ENCODE measurements around the gene C8B.

DNA sequence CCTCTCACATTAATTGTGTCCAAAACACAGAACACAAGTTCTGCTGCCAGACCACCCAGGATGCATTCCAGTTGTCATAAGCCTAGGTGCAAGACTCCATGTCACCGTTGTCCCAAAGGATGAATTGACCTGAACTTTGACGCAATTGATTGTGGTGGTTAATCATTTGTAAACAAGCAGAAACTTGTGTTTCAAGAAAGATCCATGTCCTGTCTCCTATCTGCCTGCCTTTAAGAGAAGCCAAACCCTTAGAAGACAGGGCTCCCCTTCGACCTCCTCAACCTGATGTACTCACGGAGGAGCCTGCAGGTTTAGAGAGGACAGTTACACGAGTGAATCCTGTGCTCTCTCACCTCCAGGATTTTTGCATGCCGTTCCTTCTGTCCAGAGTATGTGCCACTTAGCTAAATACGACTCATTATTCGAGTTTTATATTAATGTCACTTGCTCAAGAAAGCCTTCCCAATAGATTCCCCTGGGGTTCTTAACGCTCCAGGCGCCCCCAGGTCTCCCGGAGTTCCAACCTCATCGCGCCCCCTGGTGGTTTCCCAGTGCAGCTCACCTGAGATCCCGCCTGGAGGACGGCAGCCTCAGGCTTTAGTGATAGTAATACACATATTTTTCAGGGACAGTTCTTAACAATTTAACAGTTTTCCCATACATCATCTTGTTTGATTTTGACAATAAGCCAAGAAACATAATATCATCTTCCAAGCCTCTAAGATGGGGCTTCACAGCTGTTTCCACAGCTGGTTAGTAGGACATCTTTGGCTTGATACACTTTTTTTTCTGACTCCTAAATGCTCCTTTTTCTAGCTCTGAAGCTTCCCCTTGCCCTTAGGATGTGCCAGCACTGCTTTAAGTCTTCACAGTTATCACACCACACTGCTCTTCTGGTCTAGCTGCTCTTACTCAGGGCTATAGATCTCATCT lies 2.4 kb upstream of the C8B start:
- TF ChIP-seq ZNF239 (CRISPR knock-in tag; IDR thresholded peaks at IDR 0.05) (no peak), RAD51 (IDR thresholded peaks at IDR 0.05; ENCODE audit: borderline replicate concordance, low read depth) (no peak), MAFF (IDR thresholded peaks at IDR 0.05; ENCODE audit: low read length) (no peak), TAF15 (IDR thresholded peaks at IDR 0.05; ENCODE audit: low read depth, low read length) (no peak), ZNF174 (CRISPR knock-in tag; IDR thresholded peaks at IDR 0.05) (no peak), TCF7 (IDR thresholded peaks at IDR 0.05; ENCODE audit: borderline replicate concordance) (no peak), SIN3A (IDR thresholded peaks at IDR 0.05; ENCODE audit: borderline replicate concordance in 2 of 2, control insufficient read depth in 1 of 2, low read depth in 2 of 2, low read length in 2 of 2) (no peak), HDGF (IDR thresholded peaks at IDR 0.05) (no peak)
- TF ChIP-seq, protein P1, sequence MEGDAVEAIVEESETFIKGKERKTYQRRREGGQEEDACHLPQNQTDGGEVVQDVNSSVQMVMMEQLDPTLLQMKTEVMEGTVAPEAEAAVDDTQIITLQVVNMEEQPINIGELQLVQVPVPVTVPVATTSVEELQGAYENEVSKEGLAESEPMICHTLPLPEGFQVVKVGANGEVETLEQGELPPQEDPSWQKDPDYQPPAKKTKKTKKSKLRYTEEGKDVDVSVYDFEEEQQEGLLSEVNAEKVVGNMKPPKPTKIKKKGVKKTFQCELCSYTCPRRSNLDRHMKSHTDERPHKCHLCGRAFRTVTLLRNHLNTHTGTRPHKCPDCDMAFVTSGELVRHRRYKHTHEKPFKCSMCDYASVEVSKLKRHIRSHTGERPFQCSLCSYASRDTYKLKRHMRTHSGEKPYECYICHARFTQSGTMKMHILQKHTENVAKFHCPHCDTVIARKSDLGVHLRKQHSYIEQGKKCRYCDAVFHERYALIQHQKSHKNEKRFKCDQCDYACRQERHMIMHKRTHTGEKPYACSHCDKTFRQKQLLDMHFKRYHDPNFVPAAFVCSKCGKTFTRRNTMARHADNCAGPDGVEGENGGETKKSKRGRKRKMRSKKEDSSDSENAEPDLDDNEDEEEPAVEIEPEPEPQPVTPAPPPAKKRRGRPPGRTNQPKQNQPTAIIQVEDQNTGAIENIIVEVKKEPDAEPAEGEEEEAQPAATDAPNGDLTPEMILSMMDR (IDR thresholded peaks at IDR 0.05 in 2 of 3, conservative IDR thresholded peaks at IDR 0.05 in 1 of 3; ENCODE audit: insufficient read depth in 2 of 3, low read depth in 1 of 3, low read length in 3 of 3) = peak; percentile 66 to 76 (median 68)
- TF ChIP-seq, protein P2, sequence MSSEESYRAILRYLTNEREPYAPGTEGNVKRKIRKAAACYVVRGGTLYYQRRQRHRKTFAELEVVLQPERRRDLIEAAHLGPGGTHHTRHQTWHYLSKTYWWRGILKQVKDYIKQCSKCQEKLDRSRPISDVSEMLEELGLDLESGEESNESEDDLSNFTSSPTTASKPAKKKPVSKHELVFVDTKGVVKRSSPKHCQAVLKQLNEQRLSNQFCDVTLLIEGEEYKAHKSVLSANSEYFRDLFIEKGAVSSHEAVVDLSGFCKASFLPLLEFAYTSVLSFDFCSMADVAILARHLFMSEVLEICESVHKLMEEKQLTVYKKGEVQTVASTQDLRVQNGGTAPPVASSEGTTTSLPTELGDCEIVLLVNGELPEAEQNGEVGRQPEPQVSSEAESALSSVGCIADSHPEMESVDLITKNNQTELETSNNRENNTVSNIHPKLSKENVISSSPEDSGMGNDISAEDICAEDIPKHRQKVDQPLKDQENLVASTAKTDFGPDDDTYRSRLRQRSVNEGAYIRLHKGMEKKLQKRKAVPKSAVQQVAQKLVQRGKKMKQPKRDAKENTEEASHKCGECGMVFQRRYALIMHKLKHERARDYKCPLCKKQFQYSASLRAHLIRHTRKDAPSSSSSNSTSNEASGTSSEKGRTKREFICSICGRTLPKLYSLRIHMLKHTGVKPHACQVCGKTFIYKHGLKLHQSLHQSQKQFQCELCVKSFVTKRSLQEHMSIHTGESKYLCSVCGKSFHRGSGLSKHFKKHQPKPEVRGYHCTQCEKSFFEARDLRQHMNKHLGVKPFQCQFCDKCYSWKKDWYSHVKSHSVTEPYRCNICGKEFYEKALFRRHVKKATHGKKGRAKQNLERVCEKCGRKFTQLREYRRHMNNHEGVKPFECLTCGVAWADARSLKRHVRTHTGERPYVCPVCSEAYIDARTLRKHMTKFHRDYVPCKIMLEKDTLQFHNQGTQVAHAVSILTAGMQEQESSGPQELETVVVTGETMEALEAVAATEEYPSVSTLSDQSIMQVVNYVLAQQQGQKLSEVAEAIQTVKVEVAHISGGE (CRISPR knock-in tag; IDR thresholded peaks at IDR 0.05) = no peak
- TF ChIP-seq, protein P3, sequence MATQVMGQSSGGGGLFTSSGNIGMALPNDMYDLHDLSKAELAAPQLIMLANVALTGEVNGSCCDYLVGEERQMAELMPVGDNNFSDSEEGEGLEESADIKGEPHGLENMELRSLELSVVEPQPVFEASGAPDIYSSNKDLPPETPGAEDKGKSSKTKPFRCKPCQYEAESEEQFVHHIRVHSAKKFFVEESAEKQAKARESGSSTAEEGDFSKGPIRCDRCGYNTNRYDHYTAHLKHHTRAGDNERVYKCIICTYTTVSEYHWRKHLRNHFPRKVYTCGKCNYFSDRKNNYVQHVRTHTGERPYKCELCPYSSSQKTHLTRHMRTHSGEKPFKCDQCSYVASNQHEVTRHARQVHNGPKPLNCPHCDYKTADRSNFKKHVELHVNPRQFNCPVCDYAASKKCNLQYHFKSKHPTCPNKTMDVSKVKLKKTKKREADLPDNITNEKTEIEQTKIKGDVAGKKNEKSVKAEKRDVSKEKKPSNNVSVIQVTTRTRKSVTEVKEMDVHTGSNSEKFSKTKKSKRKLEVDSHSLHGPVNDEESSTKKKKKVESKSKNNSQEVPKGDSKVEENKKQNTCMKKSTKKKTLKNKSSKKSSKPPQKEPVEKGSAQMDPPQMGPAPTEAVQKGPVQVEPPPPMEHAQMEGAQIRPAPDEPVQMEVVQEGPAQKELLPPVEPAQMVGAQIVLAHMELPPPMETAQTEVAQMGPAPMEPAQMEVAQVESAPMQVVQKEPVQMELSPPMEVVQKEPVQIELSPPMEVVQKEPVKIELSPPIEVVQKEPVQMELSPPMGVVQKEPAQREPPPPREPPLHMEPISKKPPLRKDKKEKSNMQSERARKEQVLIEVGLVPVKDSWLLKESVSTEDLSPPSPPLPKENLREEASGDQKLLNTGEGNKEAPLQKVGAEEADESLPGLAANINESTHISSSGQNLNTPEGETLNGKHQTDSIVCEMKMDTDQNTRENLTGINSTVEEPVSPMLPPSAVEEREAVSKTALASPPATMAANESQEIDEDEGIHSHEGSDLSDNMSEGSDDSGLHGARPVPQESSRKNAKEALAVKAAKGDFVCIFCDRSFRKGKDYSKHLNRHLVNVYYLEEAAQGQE (IDR thresholded peaks at IDR 0.05; ENCODE audit: borderline replicate concordance) = peak; percentile 60; the same call in 1 of the 2 replicates
- TF ChIP-seq, protein P3 (CRISPR knock-in tag; IDR thresholded peaks at IDR 0.05; ENCODE audit: low read depth) = no peak
